Measurements from ENCODE around the gene PKP2. TPM values are rescaled to one million over a fixed set of nuclear protein-coding genes. Genes with fewer than 3 reads are reported as not detected.

PKP2 gene
- total RNA-seq, 2 experiments from 2014 or later: not detected

DNA sequence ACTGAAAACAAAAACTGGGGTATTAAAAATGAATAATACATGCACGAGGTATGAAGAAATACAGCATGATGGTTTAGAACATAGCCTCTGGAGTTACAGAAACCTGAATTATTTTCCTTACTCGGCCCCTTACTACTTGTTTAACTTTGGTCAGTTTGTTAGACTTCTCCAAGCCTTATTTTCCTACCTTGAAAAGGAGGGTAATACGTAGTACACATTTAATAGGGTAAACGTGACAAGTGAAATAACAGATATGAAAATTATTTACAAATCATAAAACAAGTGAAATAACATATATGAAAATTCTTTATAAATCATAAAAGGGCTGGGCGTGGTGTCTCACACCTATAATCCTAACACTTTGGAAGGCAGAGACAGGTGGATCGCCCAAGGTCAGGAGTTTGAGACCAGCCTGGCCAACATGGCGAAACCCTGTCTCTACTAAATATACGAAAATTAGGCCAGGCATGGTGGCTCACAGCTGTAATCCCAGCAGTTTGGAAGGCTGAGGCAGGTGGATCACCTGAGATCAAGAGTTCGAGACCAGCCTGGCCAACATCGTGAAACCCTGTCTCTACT lies 11.4 kb upstream of the PKP2 start:
- intact Hi-C loops (cut with micrococcal nuclease; ENCODE audit: unreplicated experiment): no loop called here
- CTCF ChIA-PET (ENCODE audit: unreplicated experiment): no interaction called here
- DNase-seq (ENCODE audit: low spot score): no peak
- no peak overlapping the region for H3K4me3 ChIP-seq (ENCODE audit: low read depth, low read length, poor library complexity, severe bottlenecking)
- H3K79me2 ChIP-seq (ENCODE audit: insufficient read depth, low read depth, low read length): no peaks in the 10 kb centered on the region
- TF ChIP-seq, protein P1, sequence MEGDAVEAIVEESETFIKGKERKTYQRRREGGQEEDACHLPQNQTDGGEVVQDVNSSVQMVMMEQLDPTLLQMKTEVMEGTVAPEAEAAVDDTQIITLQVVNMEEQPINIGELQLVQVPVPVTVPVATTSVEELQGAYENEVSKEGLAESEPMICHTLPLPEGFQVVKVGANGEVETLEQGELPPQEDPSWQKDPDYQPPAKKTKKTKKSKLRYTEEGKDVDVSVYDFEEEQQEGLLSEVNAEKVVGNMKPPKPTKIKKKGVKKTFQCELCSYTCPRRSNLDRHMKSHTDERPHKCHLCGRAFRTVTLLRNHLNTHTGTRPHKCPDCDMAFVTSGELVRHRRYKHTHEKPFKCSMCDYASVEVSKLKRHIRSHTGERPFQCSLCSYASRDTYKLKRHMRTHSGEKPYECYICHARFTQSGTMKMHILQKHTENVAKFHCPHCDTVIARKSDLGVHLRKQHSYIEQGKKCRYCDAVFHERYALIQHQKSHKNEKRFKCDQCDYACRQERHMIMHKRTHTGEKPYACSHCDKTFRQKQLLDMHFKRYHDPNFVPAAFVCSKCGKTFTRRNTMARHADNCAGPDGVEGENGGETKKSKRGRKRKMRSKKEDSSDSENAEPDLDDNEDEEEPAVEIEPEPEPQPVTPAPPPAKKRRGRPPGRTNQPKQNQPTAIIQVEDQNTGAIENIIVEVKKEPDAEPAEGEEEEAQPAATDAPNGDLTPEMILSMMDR (conservative IDR thresholded peaks at IDR 0.05; ENCODE audit: low read length): no peak
- TF ChIP-seq EZH2phosphoT487 (IDR thresholded peaks at IDR 0.05; ENCODE audit: borderline replicate concordance, low read depth, low read length): no peak
- POLR2A ChIA-PET: no interaction called here
- H3K27ac ChIP-seq (ENCODE audit: low read depth, low read length, poor library complexity, severe bottlenecking): no peak overlapping the region
- no peaks in the 10 kb centered on the region for H3K4me1 ChIP-seq (ENCODE audit: insufficient read depth, low read length, poor library complexity, severe bottlenecking)
- H3K4me2 ChIP-seq (ENCODE audit: low read length): no peak overlapping the region
- H3K9me2 ChIP-seq (ENCODE audit: insufficient read depth, low read length): no peaks in the 10 kb centered on the region
- no peaks in the 10 kb centered on the region for H3K9me3 ChIP-seq (ENCODE audit: low read length)
- no peak overlapping the region for H2AFZ ChIP-seq (ENCODE audit: low read length)
- no peaks in the 10 kb centered on the region for H4K20me1 ChIP-seq (ENCODE audit: insufficient read depth, low read length)
- H3K36me3 ChIP-seq (ENCODE audit: insufficient read depth, low read length): no peaks in the 10 kb centered on the region
- no TSS peak for BruUV-seq (replicated peaks)

GRCh38 chr12:32907166-32907565 lies 10.6 kb upstream of the PKP2 start:
- Histone ChIP-seq H3K79me2 (ENCODE audit: insufficient read depth, low read depth, low read length) (no peaks in the 10 kb centered on the region), H2AFZ (ENCODE audit: low read length) (no peak overlapping the region), H4K20me1 (ENCODE audit: insufficient read depth, low read length) (no peaks in the 10 kb centered on the region), H3K4me1 (ENCODE audit: insufficient read depth, low read length, poor library complexity, severe bottlenecking) (no peaks in the 10 kb centered on the region), H3K27ac (ENCODE audit: low read depth, low read length, poor library complexity, severe bottlenecking) (no peak overlapping the region), H3K9me2 (ENCODE audit: insufficient read depth, low read length) (no peaks in the 10 kb centered on the region), H3K36me3 (ENCODE audit: insufficient read depth, low read length) (no peaks in the 10 kb centered on the region), H3K9me3 (ENCODE audit: low read length) (no peaks in the 10 kb centered on the region), H3K4me2 (ENCODE audit: low read length) (no peak overlapping the region), H3K4me3 (ENCODE audit: low read depth, low read length, poor library complexity, severe bottlenecking) (no peak overlapping the region)
- TF ChIP-seq EZH2phosphoT487 (IDR thresholded peaks at IDR 0.05; ENCODE audit: borderline replicate concordance, low read depth, low read length): no peak
- no TSS peak for BruUV-seq (replicated peaks)
- intact Hi-C loops (cut with micrococcal nuclease; ENCODE audit: unreplicated experiment): no loop called here
- DNase-seq (ENCODE audit: low spot score): no peak
- CTCF ChIA-PET (ENCODE audit: unreplicated experiment): no interaction called here
- POLR2A ChIA-PET: interaction anchor here (0.6 to 0.7 kb wide), 2 partner anchors 10 to 28 kb away, joined by 3 to 5 read pairs; no protein-coding TSS in a partner anchor

- H3K9me2 ChIP-seq (ENCODE audit: insufficient read depth, low read length): no peaks in the 10 kb centered on the region
- H3K4me2 ChIP-seq (ENCODE audit: low read length): no peak overlapping the region
- POLR2A ChIA-PET: interaction anchor here (0.6 to 0.7 kb wide), 2 partner anchors 11 to 28 kb away, joined by 3 to 5 read pairs; no protein-coding TSS in a partner anchor
- DNase-seq (ENCODE audit: low spot score): no peak
- no peak overlapping the region for H3K27ac ChIP-seq (ENCODE audit: low read depth, low read length, poor library complexity, severe bottlenecking)
- no peak for TF ChIP-seq EZH2phosphoT487 (IDR thresholded peaks at IDR 0.05; ENCODE audit: borderline replicate concordance, low read depth, low read length)
- TF ChIP-seq, protein P1 (conservative IDR thresholded peaks at IDR 0.05; ENCODE audit: low read length): no peak
- no peaks in the 10 kb centered on the region for H3K36me3 ChIP-seq (ENCODE audit: insufficient read depth, low read length)
- no peak overlapping the region for H2AFZ ChIP-seq (ENCODE audit: low read length)
- H3K9me3 ChIP-seq (ENCODE audit: low read length): no peaks in the 10 kb centered on the region
- no peak overlapping the region for H3K4me3 ChIP-seq (ENCODE audit: low read depth, low read length, poor library complexity, severe bottlenecking)
- intact Hi-C loops (cut with micrococcal nuclease; ENCODE audit: unreplicated experiment): no loop called here
- H4K20me1 ChIP-seq (ENCODE audit: insufficient read depth, low read length): no peaks in the 10 kb centered on the region
- CTCF ChIA-PET (ENCODE audit: unreplicated experiment): no interaction called here
- BruUV-seq (replicated peaks): no TSS peak
- H3K79me2 ChIP-seq (ENCODE audit: insufficient read depth, low read depth, low read length): no peaks in the 10 kb centered on the region
- no peaks in the 10 kb centered on the region for H3K4me1 ChIP-seq (ENCODE audit: insufficient read depth, low read length, poor library complexity, severe bottlenecking)
Measured at GRCh38 chr12:32906399-32907165, 10.0 kb upstream of the PKP2 start.

Measured in OCI-LY7 (cell line).